ENCODE measurements around the gene TP53.
A peak's percentile ranks its signal among the peaks of the same experiment; 100 is the strongest.

Gene TP53

DNA sequence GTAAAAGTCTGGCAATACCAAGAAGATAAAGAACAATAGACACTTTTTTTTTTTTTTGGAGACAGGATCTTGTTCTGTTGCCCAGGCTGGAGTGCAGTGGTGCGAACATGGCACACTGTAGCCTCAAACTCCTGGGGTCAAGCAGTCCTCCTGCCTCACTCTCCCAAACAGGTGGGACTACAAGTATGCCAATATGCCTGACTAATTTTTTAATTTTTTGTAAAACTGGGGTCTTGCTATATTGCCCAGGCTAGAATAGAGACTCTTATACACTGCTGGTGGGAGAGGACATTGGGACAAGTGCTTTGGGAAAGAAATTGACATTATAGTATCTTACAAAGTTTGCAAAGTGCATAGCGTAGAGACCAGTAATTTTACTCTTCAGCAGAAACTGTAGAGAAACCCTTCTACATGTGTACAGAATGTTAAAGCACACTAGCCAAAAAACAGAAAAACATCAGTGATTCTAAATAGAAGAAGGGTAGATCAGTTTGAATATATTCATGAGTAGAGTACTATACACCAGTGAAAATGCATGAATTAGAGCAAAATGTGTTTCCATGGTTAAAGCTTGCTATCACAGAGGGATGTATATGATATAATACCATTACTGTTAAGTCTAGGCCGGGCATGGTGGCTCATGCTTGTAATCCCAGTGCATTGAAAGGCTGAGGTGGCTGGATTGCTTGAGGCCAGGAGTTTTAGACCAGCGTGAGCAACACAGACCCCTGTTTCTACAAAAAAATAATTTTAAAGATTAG is 10.7 kb upstream of the TP53 start:
- no peaks in the 10 kb centered on the region for H3K9me3 ChIP-seq (ENCODE audit: control insufficient read depth in 5 of 5, low read length in 5 of 5)
- peaks cover 0 to 38% (median 32%) of the 10 kb centered on the region in 5 donors for H3K36me3 ChIP-seq (ENCODE audit: control insufficient read depth in 5 of 5, insufficient read depth in 5 of 5, low read length in 5 of 5)

GRCh38 chr17:7695586-7695985 is 8.3 kb upstream of the TP53 start:
- Histone ChIP-seq H3K27me3 (ENCODE audit: control insufficient read depth in 5 of 5, insufficient read depth in 4 of 5, low read length in 5 of 5) (no peaks in the 10 kb centered on the region), H3K4me1 (ENCODE audit: control insufficient read depth in 5 of 5, insufficient read depth in 5 of 5, low read length in 5 of 5) (no peaks in the 10 kb centered on the region), H3K9me3 (ENCODE audit: control insufficient read depth in 5 of 5, low read length in 5 of 5) (no peaks in the 10 kb centered on the region), H3K36me3 (ENCODE audit: control insufficient read depth in 5 of 5, insufficient read depth in 5 of 5, low read length in 5 of 5) (peaks cover 0 to 14% (median 12%) of the 10 kb centered on the region in 5 donors), H3K27ac (ENCODE audit: low read depth, low read length) (no peak overlapping the region), H3K4me3 (ENCODE audit: low read depth in 1 of 5, low read length in 5 of 5) (no peak overlapping the region), H3K9ac (ENCODE audit: low read length in 5 of 5) (no peak overlapping the region)

More for the DNA sequence above, 10.7 kb upstream of the TP53 start:
- no peak overlapping the region for H3K27ac ChIP-seq (ENCODE audit: low read depth, low read length)
- H3K4me1 ChIP-seq (ENCODE audit: control insufficient read depth in 5 of 5, insufficient read depth in 5 of 5, low read length in 5 of 5) = no peaks in the 10 kb centered on the region
- peaks cover 0 to 13% (median 0%) of the 10 kb centered on the region in 5 donors for H3K27me3 ChIP-seq (ENCODE audit: control insufficient read depth in 5 of 5, insufficient read depth in 4 of 5, low read length in 5 of 5)
- H3K9ac ChIP-seq (ENCODE audit: low read length in 5 of 5) = no peak overlapping the region
- H3K4me3 ChIP-seq (ENCODE audit: low read depth in 1 of 5, low read length in 5 of 5) = no peak overlapping the region

DNA sequence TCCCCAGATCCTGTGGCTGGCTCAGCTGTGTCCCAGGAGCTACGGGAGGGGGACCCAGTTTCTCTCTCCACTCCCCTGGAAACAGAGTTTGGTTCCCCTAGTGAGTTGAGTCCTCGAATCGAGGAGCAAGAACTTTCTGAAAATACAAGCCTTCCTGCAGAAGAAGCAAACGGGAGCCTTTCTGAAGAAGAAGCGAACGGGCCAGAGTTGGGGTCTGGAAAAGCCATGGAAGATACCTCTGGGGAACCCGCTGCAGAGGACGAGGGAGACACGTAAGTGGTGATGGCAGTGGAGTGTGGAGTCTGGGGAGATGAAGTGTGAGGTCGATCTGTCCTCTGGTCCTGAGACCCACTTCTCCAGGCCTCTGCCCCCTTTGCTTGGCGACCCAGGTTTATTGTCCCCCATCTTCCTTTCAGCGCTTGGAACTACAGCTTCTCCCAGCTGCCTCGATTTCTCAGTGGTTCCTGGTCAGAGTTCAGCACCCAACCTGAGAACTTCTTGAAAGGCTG is 1.6 kb upstream of the TP53 start:
- Histone ChIP-seq H3K4me1 (ENCODE audit: control insufficient read depth in 5 of 5, insufficient read depth in 5 of 5, low read length in 5 of 5) (peaks cover 4 to 39% (median 31%) of the 10 kb centered on the region in 5 donors), H3K36me3 (ENCODE audit: control insufficient read depth in 5 of 5, insufficient read depth in 5 of 5, low read length in 5 of 5) (peaks cover 0 to 2% (median 0%) of the 10 kb centered on the region in 5 donors), H3K9me3 (ENCODE audit: control insufficient read depth in 5 of 5, low read length in 5 of 5) (no peaks in the 10 kb centered on the region), H3K27me3 (ENCODE audit: control insufficient read depth in 5 of 5, insufficient read depth in 4 of 5, low read length in 5 of 5) (no peaks in the 10 kb centered on the region), H3K27ac (ENCODE audit: low read depth, low read length) (peak overlapping the region; percentile 61), H3K9ac (ENCODE audit: low read length in 5 of 5) (peak overlapping the region; percentile 67 to 89 (median 88)), H3K4me3 (ENCODE audit: low read depth in 1 of 5, low read length in 5 of 5) (peak overlapping the region; percentile 78 to 99 (median 90))

DNA sequence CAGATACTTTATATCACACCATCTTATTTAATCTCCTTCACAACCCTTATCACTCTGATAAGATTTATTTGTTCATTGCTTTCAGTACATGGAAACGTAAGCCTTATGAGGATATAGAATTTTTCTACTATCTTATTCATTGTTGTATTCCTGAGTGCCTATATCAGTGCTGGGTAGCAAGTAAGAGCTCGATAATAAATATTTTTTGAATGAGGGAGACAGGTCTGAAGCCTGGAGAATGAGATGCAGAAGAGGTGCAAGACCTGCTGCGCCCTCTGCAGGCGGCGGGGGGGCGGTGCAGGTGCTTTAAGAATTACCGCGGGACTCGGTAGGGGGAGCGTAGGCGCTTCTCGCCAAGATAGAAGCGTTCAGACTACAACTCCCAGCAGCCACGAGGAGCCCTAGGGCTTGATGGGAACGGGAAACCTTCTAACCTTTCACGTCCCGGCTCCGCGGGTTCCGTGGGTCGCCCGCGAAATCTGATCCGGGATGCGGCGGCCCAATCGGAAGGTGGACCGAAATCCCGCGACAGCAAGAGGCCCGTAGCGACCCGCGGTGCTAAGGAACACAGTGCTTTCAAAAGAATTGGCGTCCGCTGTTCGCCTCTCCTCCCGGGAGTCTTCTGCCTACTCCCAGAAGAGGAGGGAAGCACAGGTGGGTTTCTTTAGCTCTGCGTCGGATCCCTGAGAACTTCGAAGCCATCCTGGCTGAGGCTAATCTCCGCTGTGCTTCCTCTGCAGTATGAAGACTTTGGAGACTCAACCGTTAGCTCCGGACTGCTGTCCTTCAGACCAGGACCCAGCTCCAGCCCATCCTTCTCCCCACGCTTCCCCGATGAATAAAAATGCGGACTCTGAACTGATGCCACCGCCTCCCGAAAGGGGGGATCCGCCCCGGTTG is 868 bp upstream of the TP53 start, which contains the start of gene WRAP53:
WRAP53 (plus strand) TSS at position 570 of the 900 bp plus-strand sequence; CDS start at position 742, 172 bp downstream.
- Histone ChIP-seq H3K9me3 (ENCODE audit: control insufficient read depth in 5 of 5, low read length in 5 of 5) (no peaks in the 10 kb centered on the region), H3K27ac (ENCODE audit: low read depth, low read length) (peak within 1 kb of the TSS; percentile 99), H3K36me3 (ENCODE audit: control insufficient read depth in 5 of 5, insufficient read depth in 5 of 5, low read length in 5 of 5) (peaks cover 0 to 2% (median 0%) of the 10 kb centered on the region in 5 donors), H3K27me3 (ENCODE audit: control insufficient read depth in 5 of 5, insufficient read depth in 4 of 5, low read length in 5 of 5) (no peaks in the 10 kb centered on the region), H3K9ac (ENCODE audit: low read length in 5 of 5) (peak within 1 kb of the TSS; percentile 88 to 95 (median 92)), H3K4me3 (ENCODE audit: low read depth in 1 of 5, low read length in 5 of 5) (peak within 1 kb of the TSS; percentile 84 to 100 (median 99)), H3K4me1 (ENCODE audit: control insufficient read depth in 5 of 5, insufficient read depth in 5 of 5, low read length in 5 of 5) (peaks cover 4 to 39% (median 31%) of the 10 kb centered on the region in 5 donors)

- peak overlapping the region; percentile 85 to 95 (median 92) for H3K9ac ChIP-seq (ENCODE audit: low read length in 5 of 5)
Observed at GRCh38 chr17:7686222-7687071, 843 bp downstream of the TP53 start.

DNA sequence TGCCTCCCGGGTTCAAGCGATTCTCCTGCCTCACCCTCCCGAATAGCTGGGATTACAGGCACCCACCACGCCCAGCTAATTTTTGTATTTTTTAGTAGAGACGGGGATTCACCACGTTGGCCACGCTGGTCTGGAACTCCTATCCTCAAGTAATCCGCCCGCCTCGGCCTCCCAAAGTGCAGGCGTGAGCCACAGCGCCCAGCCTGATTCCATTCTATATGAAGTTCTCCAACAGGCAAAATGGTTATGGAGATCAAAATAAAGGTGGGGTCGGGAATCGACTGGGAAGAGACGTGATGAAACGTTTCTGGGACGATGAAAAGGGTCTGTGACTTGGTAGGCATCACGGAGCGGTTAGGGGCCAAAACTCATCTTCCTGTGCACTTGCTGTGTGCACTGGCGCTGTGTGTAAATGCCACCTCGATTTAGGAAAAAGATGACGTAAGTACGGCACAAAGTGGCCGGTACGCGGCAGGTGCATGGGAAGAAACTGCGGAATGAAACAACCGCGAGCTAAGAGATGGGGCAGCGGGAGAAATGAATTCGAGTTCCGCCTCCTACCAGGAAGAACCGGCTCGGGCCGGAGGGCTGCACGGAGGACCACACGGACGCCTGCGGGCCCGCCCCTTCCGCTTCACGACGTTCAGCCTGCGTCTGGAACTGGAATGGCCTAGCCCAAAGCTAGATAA is 1.6 kb downstream of the TP53 start:
- H3K4me1 ChIP-seq (ENCODE audit: control insufficient read depth in 5 of 5, insufficient read depth in 5 of 5, low read length in 5 of 5) = peaks cover 4 to 39% (median 31%) of the 10 kb centered on the region in 5 donors
- H3K27me3 ChIP-seq (ENCODE audit: control insufficient read depth in 5 of 5, insufficient read depth in 4 of 5, low read length in 5 of 5) = no peaks in the 10 kb centered on the region
- H3K4me3 ChIP-seq (ENCODE audit: low read depth in 1 of 5, low read length in 5 of 5) = peak overlapping the region; percentile 84 to 100 (median 99)
- no peaks in the 10 kb centered on the region for H3K9me3 ChIP-seq (ENCODE audit: control insufficient read depth in 5 of 5, low read length in 5 of 5)
- H3K36me3 ChIP-seq (ENCODE audit: control insufficient read depth in 5 of 5, insufficient read depth in 5 of 5, low read length in 5 of 5) = no peaks in the 10 kb centered on the region
- H3K9ac ChIP-seq (ENCODE audit: low read length in 5 of 5) = peak overlapping the region; percentile 85 to 95 (median 92)
- H3K27ac ChIP-seq (ENCODE audit: low read depth, low read length) = peak overlapping the region; percentile 99

More at GRCh38 chr17:7686222-7687071, 843 bp downstream of the TP53 start:
- Histone ChIP-seq H3K27me3 (ENCODE audit: control insufficient read depth in 5 of 5, insufficient read depth in 4 of 5, low read length in 5 of 5) (no peaks in the 10 kb centered on the region), H3K4me1 (ENCODE audit: control insufficient read depth in 5 of 5, insufficient read depth in 5 of 5, low read length in 5 of 5) (peaks cover 4 to 39% (median 31%) of the 10 kb centered on the region in 5 donors), H3K36me3 (ENCODE audit: control insufficient read depth in 5 of 5, insufficient read depth in 5 of 5, low read length in 5 of 5) (no peaks in the 10 kb centered on the region), H3K9me3 (ENCODE audit: control insufficient read depth in 5 of 5, low read length in 5 of 5) (no peaks in the 10 kb centered on the region), H3K4me3 (ENCODE audit: low read depth in 1 of 5, low read length in 5 of 5) (peak overlapping the region; percentile 84 to 100 (median 99)), H3K27ac (ENCODE audit: low read depth, low read length) (peak overlapping the region; percentile 99)

- Histone ChIP-seq H3K27me3 (ENCODE audit: control insufficient read depth in 5 of 5, insufficient read depth in 4 of 5, low read length in 5 of 5) (no peaks in the 10 kb centered on the region), H3K9me3 (ENCODE audit: control insufficient read depth in 5 of 5, low read length in 5 of 5) (no peaks in the 10 kb centered on the region), H3K27ac (ENCODE audit: low read depth, low read length) (peak overlapping the region; percentile 99), H3K4me1 (ENCODE audit: control insufficient read depth in 5 of 5, insufficient read depth in 5 of 5, low read length in 5 of 5) (peaks cover 4 to 39% (median 31%) of the 10 kb centered on the region in 5 donors), H3K4me3 (ENCODE audit: low read depth in 1 of 5, low read length in 5 of 5) (peak overlapping the region; percentile 84 to 100 (median 99)), H3K36me3 (ENCODE audit: control insufficient read depth in 5 of 5, insufficient read depth in 5 of 5, low read length in 5 of 5) (no peaks in the 10 kb centered on the region), H3K9ac (ENCODE audit: low read length in 5 of 5) (peak overlapping the region in 3 of 5 donors; percentile 92 to 95 (median 92))
Observed at GRCh38 chr17:7684851-7685532, 2.3 kb downstream of the TP53 start.

DNA sequence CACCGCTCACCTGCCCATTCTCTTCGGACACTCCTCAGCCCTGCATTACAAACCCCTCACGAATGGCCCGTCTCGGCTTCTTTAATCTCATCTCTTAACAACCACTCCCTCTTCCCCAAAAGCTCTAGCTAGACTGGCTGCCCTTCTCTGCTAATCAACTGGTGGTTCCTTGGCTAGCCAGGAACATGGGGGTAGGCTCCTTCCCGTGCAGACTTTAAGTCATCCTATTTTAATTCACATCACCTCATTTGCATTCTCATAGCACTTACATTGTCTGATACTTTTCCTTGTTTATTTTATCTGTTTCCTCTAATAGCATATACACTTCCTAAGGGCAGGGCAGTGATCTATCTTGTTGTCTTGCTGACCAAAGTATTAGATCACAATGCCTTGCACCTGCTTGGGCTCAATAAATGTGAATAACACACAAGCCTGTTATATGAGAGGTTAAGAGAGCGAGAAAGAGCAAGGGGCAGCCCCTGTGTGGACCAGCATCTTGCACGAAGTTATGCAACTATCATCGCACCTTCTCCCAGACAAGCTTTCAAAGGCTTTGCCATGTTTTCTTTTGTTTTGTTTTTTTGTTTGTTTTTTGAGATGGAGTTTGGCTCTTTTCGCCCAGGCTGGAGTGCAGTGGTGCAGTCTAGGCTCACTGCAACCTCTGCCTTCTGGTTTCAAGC is 9.8 kb downstream of the TP53 start:
- H3K9ac ChIP-seq (ENCODE audit: low read length in 5 of 5) = no peak overlapping the region
- no peaks in the 10 kb centered on the region for H3K4me1 ChIP-seq (ENCODE audit: control insufficient read depth in 5 of 5, insufficient read depth in 5 of 5, low read length in 5 of 5)
- peaks cover 3 to 10% (median 9%) of the 10 kb centered on the region in 5 donors for H3K9me3 ChIP-seq (ENCODE audit: control insufficient read depth in 5 of 5, low read length in 5 of 5)
- peaks cover 4 to 36% (median 32%) of the 10 kb centered on the region in 5 donors for H3K36me3 ChIP-seq (ENCODE audit: control insufficient read depth in 5 of 5, insufficient read depth in 5 of 5, low read length in 5 of 5)
- H3K27me3 ChIP-seq (ENCODE audit: control insufficient read depth in 5 of 5, insufficient read depth in 4 of 5, low read length in 5 of 5) = no peaks in the 10 kb centered on the region
- H3K27ac ChIP-seq (ENCODE audit: low read depth, low read length) = no peak overlapping the region
- no peak overlapping the region for H3K4me3 ChIP-seq (ENCODE audit: low read depth in 1 of 5, low read length in 5 of 5)

Measured in subcutaneous abdominal adipose tissue (tissue), 5 donors.